HCT116 (cell line): ENCODE results near the gene CAPN5. TPM values are rescaled to one million over a fixed set of nuclear protein-coding genes. Genes with fewer than 3 reads are reported as not detected.

Experiments
- ATAC-seq: fragments of 200-7000 bp; cut with Tn5 transposase; 2 replicates; pipeline ENCODE4 v1.9.1; 2020; ENCODE audit warnings: mild to moderate bottlenecking, moderate library complexity
- BruUV-seq: library from RNA; stranded (reverse); fragments of 400-500 nt; replicated peaks from 2 replicates; lab custom pipeline; 2021; lab: Mats Ljungman, UMichigan
- CTCF ChIA-PET: fragments of 300-600 bp; sonication (Branson Sonifier 250); formaldehyde crosslinking; loops from one replicate; lab custom pipeline; 2021; ENCODE audit warnings: antibody characterized with exemption; lab: Charles Lee
- POLR2A ChIA-PET: fragments of 300-600, 350-600 bp; sonication (Branson Sonifier 250); formaldehyde crosslinking; loops from one replicate; lab custom pipeline; 2021; ENCODE audit warnings: antibody characterized with exemption; lab: Charles Lee
- RAD21 ChIA-PET, 2 experiments: fragments of 300-600 bp; sonication (Branson Sonifier 250); formaldehyde crosslinking; loops; one replicate each; lab custom pipeline; 2023; ENCODE audit warnings: low total read pairs in 2 of 2; ENCODE audit not compliant: uncharacterized antibody in 2 of 2, unreplicated experiment in 2 of 2, low non-redundant PET in 1 of 2; lab: Charles Lee
- DNase-seq: peaks from one replicate; pipeline ENCODE4 v3.0.0-alpha.2; 2010; ENCODE audit warnings: low read depth, low spot score
- H2AFZ ChIP-seq: fragments of 200-600 bp; shearing (Covaris generic), sonication (generic); 2 replicates; pipeline ENCODE4 v1.6.1; 2017; ENCODE audit warnings: low read depth, mixed run types, mixed read lengths, antibody characterized with exemption, low read length; ENCODE audit not compliant: poor library complexity, severe bottlenecking
- H3K27ac ChIP-seq: 2 replicates; pipeline ENCODE4 v1.5.1; 2012; ENCODE audit warnings: low read depth, low read length
- H3K27me3 ChIP-seq: fragments of 200-600 bp; sonication (generic); 2 replicates; pipeline ENCODE4 v1.6.1; 2016; ENCODE audit warnings: mixed run types, low read length, mixed read lengths; ENCODE audit not compliant: insufficient read depth
- H3K36me3 ChIP-seq, 2 experiments: fragments of 200-500 bp in 1 of 2; fragments of 200-600 bp in 1 of 2; sonication (Bioruptor generic) in 1 of 2; sonication (generic) in 1 of 2; 2 replicates each; pipeline versions ENCODE4 v1.5.1 to v1.6.1; 2014 to 2016; ENCODE audit warnings: low read length in 2 of 2, inconsistent platforms in 1 of 2, mixed read lengths in 1 of 2, mixed run types in 1 of 2; ENCODE audit not compliant: insufficient read depth in 2 of 2, control insufficient read depth in 1 of 2
- H3K4me1 ChIP-seq, 2 experiments: fragments of 200-600 bp in 1 of 2; sonication (generic) in 1 of 2; 2 replicates each; pipeline versions ENCODE4 v1.5.1 to v1.6.1; 2012 to 2017; ENCODE audit warnings: low read length in 2 of 2, inconsistent platforms in 1 of 2, mild to moderate bottlenecking in 1 of 2, mixed read lengths in 1 of 2, mixed run types in 1 of 2, moderate library complexity in 1 of 2; ENCODE audit not compliant: insufficient read depth in 2 of 2, control insufficient read depth in 1 of 2
- H3K4me2 ChIP-seq: fragments of 200-600 bp; sonication (generic); 2 replicates; pipeline ENCODE4 v1.6.1; 2017; ENCODE audit warnings: mixed run types, low read length, mixed read lengths
- H3K4me3 ChIP-seq, 2 experiments: fragments of 200-600 bp in 1 of 2; sonication (generic) in 1 of 2; replicated peaks in 1 of 2; 2 replicates each; pipeline ENCODE4 v1.5.1; 2011 to 2016; ENCODE audit warnings: low read length in 2 of 2, control low read depth in 1 of 2, low read depth in 1 of 2, mild to moderate bottlenecking in 1 of 2, mixed read lengths in 1 of 2, mixed run types in 1 of 2
- H3K79me2 ChIP-seq: fragments of 200-600 bp; sonication (generic); 2 replicates; pipeline ENCODE4 v1.6.1; 2017; ENCODE audit warnings: mild to moderate bottlenecking, mixed run types, low read length, moderate library complexity, mixed read lengths; ENCODE audit not compliant: insufficient read depth
- H3K9ac ChIP-seq: fragments of 200-600 bp; sonication (generic); 2 replicates; pipeline ENCODE4 v1.6.1; 2016; ENCODE audit warnings: low read length, mixed read lengths
- H3K9me2 ChIP-seq: fragments of 200-600 bp; sonication (generic), shearing (Covaris generic); 2 replicates; pipeline ENCODE4 v1.6.1; 2017; ENCODE audit warnings: mixed run types, mild to moderate bottlenecking, moderate library complexity; ENCODE audit not compliant: insufficient read depth
- H3K9me3 ChIP-seq, 2 experiments: fragments of 200-500 bp in 1 of 2; fragments of 200-600 bp in 1 of 2; sonication (Bioruptor generic) in 1 of 2; sonication (generic) in 1 of 2; 2 replicates each; pipeline ENCODE4 v1.6.1; 2014 to 2017; ENCODE audit warnings: low read length in 2 of 2, mixed read lengths in 2 of 2, inconsistent platforms in 1 of 2, low read depth in 1 of 2, mild to moderate bottlenecking in 1 of 2, mixed run types in 1 of 2, moderate library complexity in 1 of 2; ENCODE audit not compliant: control insufficient read depth in 1 of 2, insufficient read depth in 1 of 2
- H4K20me1 ChIP-seq: fragments of 200-600 bp; sonication (generic), shearing (Covaris generic); 2 replicates; pipeline ENCODE4 v1.6.1; 2017; ENCODE audit warnings: mixed run types, mild to moderate bottlenecking, moderate library complexity; ENCODE audit not compliant: insufficient read depth
- CBX3 ChIP-seq: IDR thresholded peaks from 2 replicates; pipeline ENCODE4 v1.6.1; 2012; ENCODE audit warnings: low read depth
- CEBPB ChIP-seq: IDR thresholded peaks from 2 replicates; pipeline ENCODE4 v1.6.1; 2012; ENCODE audit warnings: low read depth
- JUND ChIP-seq: IDR thresholded peaks from 2 replicates; pipeline ENCODE4 v1.6.1; 2012
- POLR2A ChIP-seq: IDR thresholded peaks from 2 replicates; pipeline ENCODE4 v1.7.0; 2011; ENCODE audit warnings: borderline replicate concordance; ENCODE audit not compliant: insufficient read depth, insufficient read length; ENCODE audit errors: extremely low read depth
- RAD21 ChIP-seq: IDR thresholded peaks from 2 replicates; pipeline ENCODE4 v1.6.1; 2012; ENCODE audit warnings: low read depth, mild to moderate bottlenecking
- REST ChIP-seq: IDR thresholded peaks from 2 replicates; pipeline ENCODE4 v1.6.1; 2012; ENCODE audit warnings: low read depth
- SIN3A ChIP-seq: IDR thresholded peaks from 2 replicates; pipeline ENCODE4 v1.6.1; 2012; ENCODE audit warnings: low read depth
- SP1 ChIP-seq: IDR thresholded peaks from 2 replicates; pipeline ENCODE4 v1.6.1; 2012; ENCODE audit warnings: low read depth
- TCF7L2 ChIP-seq: IDR thresholded peaks from 2 replicates; pipeline ENCODE4 v1.7.0; 2011; ENCODE audit warnings: borderline replicate concordance, inconsistent platforms; ENCODE audit not compliant: insufficient read depth, insufficient read length; ENCODE audit errors: extremely low read depth
- YY1 ChIP-seq: IDR thresholded peaks from 2 replicates; pipeline ENCODE4 v1.6.1; 2011; ENCODE audit warnings: low read length, low read depth, moderate library complexity, mild to moderate bottlenecking; ENCODE audit not compliant: insufficient replicate concordance; ENCODE audit errors: extremely low read depth
- ZFX ChIP-seq: fragments of 450-650 bp; IDR thresholded peaks from 2 replicates; pipeline ENCODE4 v1.6.1; 2017
- ZNF274 ChIP-seq: fragments of 200-500 bp; sonication (Bioruptor generic); IDR thresholded peaks from 2 replicates; pipeline ENCODE4 v1.6.1; 2014; ENCODE audit warnings: mild to moderate bottlenecking, low read depth, low read length, inconsistent platforms
- intact Hi-C: fragments of 100-400 bp; cut with micrococcal nuclease; formaldehyde crosslinking; loops from 2 replicates; pipeline ENCODE4 v1.10.0; 2022
- total RNA-seq: library from RNA; stranded (reverse); gene quantifications from one replicate; pipeline ENCODE4 v1.2.1, GENCODE V29; 2021; ENCODE audit not compliant: unreplicated experiment
- TF ChIP-seq, protein P1 (sequence below): IDR thresholded peaks from 2 replicates; pipeline ENCODE4 v1.6.1; 2012
- TF ChIP-seq, protein P2 (sequence below): IDR thresholded peaks from 2 replicates; pipeline ENCODE4 v1.6.1; 2012
- TF ChIP-seq, protein P3 (sequence below): IDR thresholded peaks from 2 replicates; pipeline ENCODE4 v1.6.1; 2011; ENCODE audit warnings: mild to moderate bottlenecking, low read length, moderate library complexity; ENCODE audit not compliant: insufficient replicate concordance; ENCODE audit errors: extremely low read depth

CAPN5 gene
- total RNA-seq, 1 experiment from 2014 or later = 8.6 TPM

GRCh38 chr11:77027275-77027674 is 39.5 kb upstream of the CAPN5 start:
- BruUV-seq = no TSS peak
- no peak overlapping the region for H3K4me3 ChIP-seq
- intact Hi-C loops = no loop called here
- no peaks in the 10 kb centered on the region for H3K27me3 ChIP-seq
- H3K36me3 ChIP-seq = no peaks in the 10 kb centered on the region
- no peaks in the 10 kb centered on the region for H4K20me1 ChIP-seq
- no peaks in the 10 kb centered on the region for H3K9me2 ChIP-seq
- no peak overlapping the region for H3K4me2 ChIP-seq
- ChIA-PET POLR2A (no interaction called here), RAD21 (no interaction called here), CTCF (no interaction called here)
- H3K79me2 ChIP-seq = no peaks in the 10 kb centered on the region
- ATAC-seq (no peak), DNase-seq (no peak)
- H3K4me1 ChIP-seq = peaks cover under 1 to 4% of the 10 kb centered on the region in 2 experiments; a peak in 2 of 4 replicates
- H3K9me3 ChIP-seq = no peaks in the 10 kb centered on the region
- no peak overlapping the region for H2AFZ ChIP-seq
- no peak overlapping the region for H3K27ac ChIP-seq
- no peak for TF ChIP-seq POLR2A
- TF ChIP-seq, protein P1, sequence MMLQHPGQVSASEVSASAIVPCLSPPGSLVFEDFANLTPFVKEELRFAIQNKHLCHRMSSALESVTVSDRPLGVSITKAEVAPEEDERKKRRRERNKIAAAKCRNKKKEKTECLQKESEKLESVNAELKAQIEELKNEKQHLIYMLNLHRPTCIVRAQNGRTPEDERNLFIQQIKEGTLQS = no peak
- H3K9ac ChIP-seq = no peak overlapping the region

- BruUV-seq = no TSS peak
- POLR2A ChIA-PET = interaction anchor here (1.6 kb wide), 1 partner anchor 9 kb away, joined by 4 read pairs; no protein-coding TSS in a partner anchor
- DNase-seq (no peak), ATAC-seq (no peak)
- CTCF ChIA-PET = no interaction called here
- no peak overlapping the region for H2AFZ ChIP-seq
- no peaks in the 10 kb centered on the region for H3K9me2 ChIP-seq
- H3K4me2 ChIP-seq = no peak overlapping the region
- H3K27ac ChIP-seq = no peak overlapping the region
- intact Hi-C loops = loop anchor here (5.0 kb wide), 1 partner anchor 218 kb away; no protein-coding TSS in a partner anchor
- H3K4me1 ChIP-seq = peaks cover 0 to 7% of the 10 kb centered on the region in 2 experiments; a peak in 1 of 4 replicates
- no peaks in the 10 kb centered on the region for H3K9me3 ChIP-seq
- no peaks in the 10 kb centered on the region for H3K36me3 ChIP-seq
- no peaks in the 10 kb centered on the region for H3K79me2 ChIP-seq
- H3K9ac ChIP-seq = no peak overlapping the region
- no peaks in the 10 kb centered on the region for H3K27me3 ChIP-seq
- RAD21 ChIA-PET = no interaction called here
- H4K20me1 ChIP-seq = no peaks in the 10 kb centered on the region
- H3K4me3 ChIP-seq = no peak overlapping the region
- no peak for TF ChIP-seq POLR2A
- TF ChIP-seq SP1 = no peak
- TF ChIP-seq, protein P1 = no peak
- TF ChIP-seq, protein P2, sequence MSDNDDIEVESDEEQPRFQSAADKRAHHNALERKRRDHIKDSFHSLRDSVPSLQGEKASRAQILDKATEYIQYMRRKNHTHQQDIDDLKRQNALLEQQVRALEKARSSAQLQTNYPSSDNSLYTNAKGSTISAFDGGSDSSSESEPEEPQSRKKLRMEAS = no peak
- TF ChIP-seq, protein P3, sequence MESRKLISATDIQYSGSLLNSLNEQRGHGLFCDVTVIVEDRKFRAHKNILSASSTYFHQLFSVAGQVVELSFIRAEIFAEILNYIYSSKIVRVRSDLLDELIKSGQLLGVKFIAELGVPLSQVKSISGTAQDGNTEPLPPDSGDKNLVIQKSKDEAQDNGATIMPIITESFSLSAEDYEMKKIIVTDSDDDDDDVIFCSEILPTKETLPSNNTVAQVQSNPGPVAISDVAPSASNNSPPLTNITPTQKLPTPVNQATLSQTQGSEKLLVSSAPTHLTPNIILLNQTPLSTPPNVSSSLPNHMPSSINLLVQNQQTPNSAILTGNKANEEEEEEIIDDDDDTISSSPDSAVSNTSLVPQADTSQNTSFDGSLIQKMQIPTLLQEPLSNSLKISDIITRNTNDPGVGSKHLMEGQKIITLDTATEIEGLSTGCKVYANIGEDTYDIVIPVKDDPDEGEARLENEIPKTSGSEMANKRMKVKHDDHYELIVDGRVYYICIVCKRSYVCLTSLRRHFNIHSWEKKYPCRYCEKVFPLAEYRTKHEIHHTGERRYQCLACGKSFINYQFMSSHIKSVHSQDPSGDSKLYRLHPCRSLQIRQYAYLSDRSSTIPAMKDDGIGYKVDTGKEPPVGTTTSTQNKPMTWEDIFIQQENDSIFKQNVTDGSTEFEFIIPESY = no peak
- TF ChIP-seq CBX3 = no peak
- no peak for TF ChIP-seq ZFX
- TF ChIP-seq RAD21 = no peak
- no peak for TF ChIP-seq ZNF274
- no peak for TF ChIP-seq JUND
- TF ChIP-seq SIN3A = no peak
- no peak for TF ChIP-seq YY1
- no peak for TF ChIP-seq TCF7L2
- no peak for TF ChIP-seq REST
- no peak for TF ChIP-seq CEBPB
Observed at GRCh38 chr11:77029829-77030228, 36.9 kb upstream of the CAPN5 start.
